ENCODE measurements around the gene PCID2. TPM values are rescaled to one million over a fixed set of nuclear protein-coding genes. Genes with fewer than 3 reads are reported as not detected.

Gene PCID2
- polyA plus RNA-seq, 6 donors from 2014 or later: 44.7 to 76.2 (median 55.4) TPM

DNA sequence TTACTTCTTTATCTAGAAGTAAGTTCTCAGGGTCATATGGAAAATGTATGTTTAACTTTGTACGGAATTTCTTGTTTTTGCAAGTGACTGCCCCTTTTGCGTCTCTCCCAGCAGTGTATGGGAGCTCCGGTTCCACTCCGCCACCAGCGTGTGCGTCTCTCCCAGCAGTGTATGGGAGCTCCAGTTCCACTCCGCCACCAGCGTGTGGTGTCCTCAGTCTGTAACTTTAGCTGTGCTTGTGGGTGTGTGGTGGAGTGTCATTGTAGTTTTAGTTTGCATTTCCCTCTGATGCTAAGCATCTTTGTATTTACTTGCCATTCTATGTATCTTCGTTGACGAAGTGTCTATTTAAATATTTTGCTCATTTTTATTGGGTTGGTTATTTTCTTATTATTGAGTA, 3.3 kb upstream of the PCID2 start:
- no peaks in the 10 kb centered on the region for H3K9me3 Mint-ChIP-seq
- ATAC-seq (ENCODE audit: low read depth in 2 of 2): no peak
- DNase-seq: no peak

GRCh38 chr13:113210833-113211232, 2.4 kb upstream of the PCID2 start:
- no peak for ATAC-seq (ENCODE audit: low read depth in 2 of 2)
- Mint-ChIP-seq H3K4me3 (peak overlapping the region in 6 of 8 donors; percentile 69 to 86 (median 76)), H3K9me3 (no peaks in the 10 kb centered on the region), H3K27ac (peak overlapping the region in 4 of 6 donors; percentile 40 to 79 (median 46)), H3K4me1 (peaks cover 31 to 46% (median 35%) of the 10 kb centered on the region in 3 donors), H3K36me3 (no peaks in the 10 kb centered on the region), H3K27me3 (no peaks in the 10 kb centered on the region)
- no peak for DNase-seq

More for the DNA sequence above, 3.3 kb upstream of the PCID2 start:
- Mint-ChIP-seq H3K27me3 (no peaks in the 10 kb centered on the region), H3K36me3 (no peaks in the 10 kb centered on the region), H3K27ac (peak overlapping the region in 3 of 6 donors; percentile 7 to 81 (median 41)), H3K4me3 (peak overlapping the region in 4 of 8 donors; percentile 57 to 84 (median 76)), H3K4me1 (peaks cover 26 to 37% (median 29%) of the 10 kb centered on the region in 3 donors)

DNA sequence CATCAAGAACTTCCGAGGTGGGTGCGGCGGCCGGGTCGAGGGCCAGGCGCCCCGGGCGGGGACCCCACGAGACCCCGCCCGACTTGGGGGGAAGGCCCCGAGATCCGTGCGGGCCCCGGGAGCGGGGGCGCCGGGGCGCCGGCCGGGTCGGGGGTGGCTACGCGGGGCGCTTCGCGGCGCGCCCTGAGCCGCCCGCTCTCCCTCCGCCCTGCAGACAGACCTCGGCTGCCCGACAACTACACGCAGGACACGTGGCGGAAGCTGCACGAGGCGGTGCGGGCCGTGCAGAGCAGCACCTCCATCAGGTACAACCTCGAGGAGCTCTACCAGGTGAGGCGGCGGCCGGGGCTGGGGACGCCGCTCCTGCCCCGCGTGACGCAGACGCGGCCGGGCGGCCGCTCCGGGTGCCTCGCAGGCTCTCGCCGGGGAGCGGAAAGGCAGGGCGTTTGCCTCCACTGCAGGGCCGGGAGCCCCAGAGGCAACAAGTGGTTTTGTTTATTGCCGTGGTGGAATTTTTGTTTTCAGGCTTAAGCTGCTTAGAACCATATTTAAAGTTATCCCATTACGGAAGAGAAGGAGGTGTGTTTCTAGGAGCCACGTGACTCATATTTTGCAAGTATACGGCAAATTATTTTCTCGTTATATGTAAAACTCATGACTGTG, 1.4 kb upstream of the PCID2 start:
- peak overlapping the region; percentile 67 to 92 (median 78) for H3K4me3 Mint-ChIP-seq
- DNase-seq (peak; percentile 75), ATAC-seq (ENCODE audit: low read depth in 2 of 2) (peak; percentile 62 to 67)
- no peaks in the 10 kb centered on the region for H3K27me3 Mint-ChIP-seq
- H3K9me3 Mint-ChIP-seq: no peaks in the 10 kb centered on the region
- H3K4me1 Mint-ChIP-seq: peaks cover 40 to 55% (median 45%) of the 10 kb centered on the region in 3 donors
- peak overlapping the region; percentile 47 to 94 (median 89) for H3K27ac Mint-ChIP-seq
- H3K36me3 Mint-ChIP-seq: peaks cover 0 to 3% of the 10 kb centered on the region in 2 donors

- peak; percentile 42 to 45 for ATAC-seq (ENCODE audit: low read depth in 2 of 2)
- peaks cover 0 to 3% of the 10 kb centered on the region in 2 donors for H3K36me3 Mint-ChIP-seq
- peak within 1 kb of the TSS; percentile 78 to 94 (median 90) for H3K4me3 Mint-ChIP-seq
- H3K9me3 Mint-ChIP-seq: no peaks in the 10 kb centered on the region
- peaks cover 41 to 56% (median 46%) of the 10 kb centered on the region in 3 donors for H3K4me1 Mint-ChIP-seq
- DNase-seq: peak; percentile 56
- peak within 1 kb of the TSS; percentile 51 to 94 (median 89) for H3K27ac Mint-ChIP-seq
- no peaks in the 10 kb centered on the region for H3K27me3 Mint-ChIP-seq
These were observed 878 bp upstream of the PCID2 start, which contains the start of gene CUL4A for GRCh38 chr13:113209336-113209758. TSS of gene CUL4A (plus strand) at chr13:113209613. CDS start at chr13:113209628, 15 bp downstream.

- Mint-ChIP-seq H3K27me3 (no peaks in the 10 kb centered on the region), H3K4me3 (peak overlapping the region; percentile 78 to 94 (median 90)), H3K9me3 (no peaks in the 10 kb centered on the region), H3K4me1 (peaks cover 38 to 64% (median 41%) of the 10 kb centered on the region in 3 donors), H3K36me3 (peaks cover 0 to 3% of the 10 kb centered on the region in 2 donors), H3K27ac (peak overlapping the region; percentile 8 to 96 (median 90))
- ATAC-seq (ENCODE audit: low read depth in 2 of 2) (peak; percentile 3 to 7), DNase-seq (no peak)
These were observed 514 bp downstream of the PCID2 start for GRCh38 chr13:113207890-113208420.

DNA sequence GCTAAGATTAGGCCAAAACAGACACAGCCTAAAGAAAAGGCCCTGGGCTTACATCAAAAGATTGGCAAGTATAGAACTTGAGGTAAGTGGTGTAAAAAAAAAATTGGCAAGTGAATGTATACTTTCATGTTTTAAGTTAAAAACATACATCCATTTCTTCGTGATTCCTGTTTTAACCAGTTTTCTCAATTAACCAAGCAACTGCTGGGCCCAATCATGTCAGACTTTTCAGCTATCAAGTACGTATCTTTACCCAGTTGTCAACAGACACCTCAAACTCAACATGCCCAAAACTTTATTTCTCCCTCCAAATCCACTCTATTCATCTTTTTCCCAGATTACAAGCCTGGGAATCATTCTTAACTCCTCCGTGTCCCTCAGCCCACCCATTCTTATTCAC, 1.0 kb downstream of the PCID2 start:
- H3K36me3 Mint-ChIP-seq: peaks cover 0 to 3% of the 10 kb centered on the region in 2 donors
- H3K27ac Mint-ChIP-seq: peak overlapping the region; percentile 8 to 95 (median 86)
- ATAC-seq (ENCODE audit: low read depth in 2 of 2) (no peak), DNase-seq (no peak)
- no peaks in the 10 kb centered on the region for H3K27me3 Mint-ChIP-seq
- no peaks in the 10 kb centered on the region for H3K9me3 Mint-ChIP-seq
- H3K4me3 Mint-ChIP-seq: peak overlapping the region; percentile 78 to 94 (median 90)
- peaks cover 43 to 64% (median 46%) of the 10 kb centered on the region in 3 donors for H3K4me1 Mint-ChIP-seq

- DNase-seq (no peak), ATAC-seq (ENCODE audit: low read depth in 2 of 2) (no peak)
- Mint-ChIP-seq H3K9me3 (no peaks in the 10 kb centered on the region), H3K36me3 (peaks cover 0 to 3% of the 10 kb centered on the region in 2 donors), H3K4me3 (peak overlapping the region in 4 of 8 donors; percentile 6 to 91 (median 7)), H3K27me3 (no peaks in the 10 kb centered on the region), H3K27ac (peak overlapping the region in 2 of 6 donors; percentile 8 to 20), H3K4me1 (peaks cover 39 to 50% (median 44%) of the 10 kb centered on the region in 3 donors)
These were observed 3.0 kb downstream of the PCID2 start for GRCh38 chr13:113205428-113205931.

- Mint-ChIP-seq H3K4me1 (peaks cover 35 to 49% (median 44%) of the 10 kb centered on the region in 3 donors), H3K36me3 (peaks cover 0 to 8% of the 10 kb centered on the region in 2 donors), H3K4me3 (no peak overlapping the region), H3K27me3 (no peaks in the 10 kb centered on the region), H3K9me3 (no peaks in the 10 kb centered on the region), H3K27ac (peak overlapping the region in 1 of 6 donors; percentile 74)
- DNase-seq (no peak), ATAC-seq (ENCODE audit: low read depth in 2 of 2) (no peak)
These were observed 4.1 kb downstream of the PCID2 start for GRCh38 chr13:113204378-113204734.

GRCh38 chr13:113203507-113204377, 4.7 kb downstream of the PCID2 start:
- Mint-ChIP-seq H3K27ac (no peak overlapping the region), H3K4me3 (peak overlapping the region in 1 of 8 donors; percentile 41), H3K9me3 (no peaks in the 10 kb centered on the region), H3K27me3 (no peaks in the 10 kb centered on the region), H3K36me3 (peaks cover 0 to 8% of the 10 kb centered on the region in 2 donors), H3K4me1 (peaks cover 35 to 49% (median 44%) of the 10 kb centered on the region in 3 donors)
- DNase-seq (no peak), ATAC-seq (ENCODE audit: low read depth in 2 of 2) (no peak)

GRCh38 chr13:113202912-113203311, 5.6 kb downstream of the PCID2 start:
- DNase-seq (no peak), ATAC-seq (ENCODE audit: low read depth in 2 of 2) (no peak)
- H3K9me3 Mint-ChIP-seq: no peaks in the 10 kb centered on the region
- peaks cover 35 to 49% (median 44%) of the 10 kb centered on the region in 3 donors for H3K4me1 Mint-ChIP-seq
- peak overlapping the region in 2 of 8 donors; percentile 41 to 74 for H3K4me3 Mint-ChIP-seq
- peaks cover 0 to 10% of the 10 kb centered on the region in 2 donors for H3K36me3 Mint-ChIP-seq
- H3K27me3 Mint-ChIP-seq: no peaks in the 10 kb centered on the region
- no peak overlapping the region for H3K27ac Mint-ChIP-seq

GRCh38 chr13:113201815-113202214, 6.7 kb downstream of the PCID2 start:
- Mint-ChIP-seq H3K27ac (peak overlapping the region in 1 of 6 donors; percentile 18), H3K27me3 (no peaks in the 10 kb centered on the region), H3K4me1 (peaks cover 27 to 40% (median 34%) of the 10 kb centered on the region in 3 donors), H3K9me3 (no peaks in the 10 kb centered on the region), H3K4me3 (no peak overlapping the region), H3K36me3 (peaks cover 0 to 20% of the 10 kb centered on the region in 2 donors)
- no peak for DNase-seq
- no peak for ATAC-seq (ENCODE audit: low read depth in 2 of 2)

DNA sequence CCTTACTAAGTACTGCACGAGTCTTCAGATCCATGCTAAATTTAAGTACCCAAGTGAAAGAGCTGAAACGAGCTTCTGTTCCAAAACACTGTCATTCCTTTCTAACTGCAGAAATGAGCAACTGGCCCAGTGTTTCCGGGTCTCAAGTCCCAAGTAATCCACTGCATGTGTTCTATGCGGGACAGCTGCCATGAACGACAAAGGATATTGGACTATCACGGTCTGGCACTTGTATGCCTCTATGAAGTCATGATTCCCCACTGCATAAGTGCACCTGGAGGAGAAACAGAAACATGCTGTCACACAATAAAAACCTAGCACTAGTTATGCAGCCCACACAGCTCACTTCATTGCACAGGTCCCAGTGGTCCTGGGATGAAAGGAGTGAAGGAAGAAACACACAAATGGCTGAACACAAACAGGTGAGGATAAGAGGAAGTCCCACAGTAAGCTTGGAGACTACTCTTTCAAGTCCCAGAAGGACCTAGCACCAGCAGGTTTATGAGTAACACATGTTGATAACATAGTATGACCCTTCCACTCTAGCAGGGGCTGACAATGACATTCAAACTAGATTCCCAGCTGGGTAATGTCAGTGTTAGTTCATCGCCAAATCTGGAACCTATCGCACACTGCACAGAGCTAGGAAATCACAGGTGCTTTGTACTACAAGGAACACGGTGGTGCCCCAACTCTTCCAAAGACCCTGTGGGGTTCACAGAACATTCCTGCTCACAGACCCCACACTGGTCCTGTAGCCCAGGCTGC, 11.3 kb downstream of the PCID2 start:
- DNase-seq (no peak), ATAC-seq (ENCODE audit: low read depth in 2 of 2) (no peak)
- no peak overlapping the region for H3K4me3 Mint-ChIP-seq
- H3K27ac Mint-ChIP-seq: no peak overlapping the region
- H3K36me3 Mint-ChIP-seq: peaks cover 0 to 25% of the 10 kb centered on the region in 2 donors
- H3K4me1 Mint-ChIP-seq: peaks cover 3 to 4% (median 3%) of the 10 kb centered on the region in 3 donors
- H3K9me3 Mint-ChIP-seq: no peaks in the 10 kb centered on the region
- H3K27me3 Mint-ChIP-seq: no peaks in the 10 kb centered on the region
